HG03097 (cell line): Measurements from ENCODE around the gene CRYL1.
"Not testable (repeated sequence)": the region's sequence is repeated elsewhere in the genome, so short reads cannot be mapped to it uniquely, and the experiment has no call there.

Experiments used
- ATAC-seq: cut with Tn5 transposase; IDR thresholded peaks from one replicate; pipeline ENCODE4 v1.9.1; 2021; ENCODE audit not compliant: unreplicated experiment, low FRiP score

CRYL1 gene

GRCh38 chr13:20461860-20462532 is 63.7 kb downstream of the CRYL1 start:
- no peak for ATAC-seq

GRCh38 chr13:20461481-20461859 is 64.2 kb downstream of the CRYL1 start:
- ATAC-seq = no peak

GRCh38 chr13:20460761-20461160 is 64.9 kb downstream of the CRYL1 start:
- no peak for ATAC-seq

GRCh38 chr13:20457670-20458069 is 68.0 kb downstream of the CRYL1 start:
- ATAC-seq = no peak

- ATAC-seq = no peak
These were observed 68.9 kb downstream of the CRYL1 start for GRCh38 chr13:20456737-20457136.

GRCh38 chr13:20451397-20451796 is 74.3 kb downstream of the CRYL1 start:
- no peak for ATAC-seq

GRCh38 chr13:20448470-20448869 is 77.2 kb downstream of the CRYL1 start:
- ATAC-seq = no peak

GRCh38 chr13:20446900-20447299 is 78.8 kb downstream of the CRYL1 start:
- ATAC-seq = no peak

GRCh38 chr13:20446405-20446804 is 79.3 kb downstream of the CRYL1 start:
- ATAC-seq = no peak

GRCh38 chr13:20442798-20443381 is 82.8 kb downstream of the CRYL1 start:
- no peak for ATAC-seq

GRCh38 chr13:20442375-20442774 is 83.3 kb downstream of the CRYL1 start:
- no peak for ATAC-seq

- ATAC-seq = no peak
These were observed 83.8 kb downstream of the CRYL1 start for GRCh38 chr13:20441879-20442278.

- ATAC-seq = no peak
These were observed 84.6 kb downstream of the CRYL1 start for GRCh38 chr13:20441056-20441455.

- no peak for ATAC-seq
These were observed 86.4 kb downstream of the CRYL1 start for GRCh38 chr13:20439261-20439660.

GRCh38 chr13:20438801-20439200 is 86.9 kb downstream of the CRYL1 start:
- no peak for ATAC-seq

- no peak for ATAC-seq
These were observed 89.2 kb downstream of the CRYL1 start for GRCh38 chr13:20436505-20436904.

- no peak for ATAC-seq
These were observed 89.9 kb downstream of the CRYL1 start for GRCh38 chr13:20435616-20436368.

GRCh38 chr13:20434210-20434609 is 91.4 kb downstream of the CRYL1 start:
- not testable (repeated sequence) for ATAC-seq

- no peak for ATAC-seq
These were observed 93.8 kb downstream of the CRYL1 start for GRCh38 chr13:20431687-20432384.

GRCh38 chr13:20431080-20431479 is 94.6 kb downstream of the CRYL1 start:
- no peak for ATAC-seq

GRCh38 chr13:20430296-20430695 is 95.4 kb downstream of the CRYL1 start:
- ATAC-seq = no peak
